ENCODE data around the gene MBTPS1.

GRCh38 chr16:84156342-84156784, 39.6 kb upstream of the MBTPS1 start:
- TF ChIP-seq CTCF (IDR thresholded peaks at IDR 0.05) (no peak), POLR2A (IDR thresholded peaks at IDR 0.05) (no peak)

All from thyroid gland (tissue), 4 donors.